Activated naive CD4-positive, alpha-beta T cell treated with anti-CD3 and anti-CD28 coated beads, Interleukin-2, amount 10 ng/mL, durations not matched to agents 7 days and 5 days (primary cell): ENCODE measurements around the gene TRIM46.
A peak's percentile ranks its signal among the peaks of the same experiment; 100 is the strongest.
"Not testable (repeated sequence)": the region's sequence is repeated elsewhere in the genome, so short reads cannot be mapped to it uniquely, and the experiment has no call there.

Experiments
- CTCF ChIA-PET: fragments of 350-600 bp; sonication (Branson Sonifier 250); formaldehyde crosslinking; loops from one replicate; lab custom pipeline; 2021; ENCODE audit warnings: antibody characterized with exemption; lab: Charles Lee
- DNase-seq: peaks from one replicate; pipeline ENCODE4 v3.0.0-alpha.2; 2020
- H3K27ac Mint-ChIP-seq: one replicate; pipeline ENCODE4 v1.8.0; 2021; ENCODE audit warnings: mild to moderate bottlenecking, moderate library complexity, mixed read lengths
- H3K27me3 Mint-ChIP-seq: one replicate; pipeline ENCODE4 v1.8.0; 2021; ENCODE audit warnings: mild to moderate bottlenecking, mixed read lengths
- H3K36me3 Mint-ChIP-seq: one replicate; pipeline ENCODE4 v1.8.0; 2021; ENCODE audit warnings: mixed read lengths
- H3K4me1 Mint-ChIP-seq: one replicate; pipeline ENCODE4 v1.8.0; 2021; ENCODE audit warnings: mixed read lengths
- H3K4me3 Mint-ChIP-seq: one replicate; pipeline ENCODE4 v1.8.0; 2021; ENCODE audit warnings: mild to moderate bottlenecking, moderate library complexity, mixed read lengths
- H3K9me3 Mint-ChIP-seq: one replicate; pipeline ENCODE4 v1.8.0; 2021; ENCODE audit warnings: mixed read lengths

Gene TRIM46

GRCh38 chr1:155202731-155203515 is 29.3 kb downstream of the TRIM46 start:
- no peak for DNase-seq
- H3K36me3 Mint-ChIP-seq, result peaks cover 5% of the 10 kb centered on the region
- CTCF ChIA-PET, result interaction anchor here (1.7 to 5.4 kb wide), 3 partner anchors 23 to 44 kb away, joined by 4 to 69 read pairs (median 4); no protein-coding TSS in a partner anchor
- peak overlapping the region; percentile 39 for H3K27ac Mint-ChIP-seq
- no peaks in the 10 kb centered on the region for H3K27me3 Mint-ChIP-seq
- no peaks in the 10 kb centered on the region for H3K9me3 Mint-ChIP-seq
- H3K4me1 Mint-ChIP-seq, result peaks cover 12% of the 10 kb centered on the region
- H3K4me3 Mint-ChIP-seq, result no peak overlapping the region

DNA sequence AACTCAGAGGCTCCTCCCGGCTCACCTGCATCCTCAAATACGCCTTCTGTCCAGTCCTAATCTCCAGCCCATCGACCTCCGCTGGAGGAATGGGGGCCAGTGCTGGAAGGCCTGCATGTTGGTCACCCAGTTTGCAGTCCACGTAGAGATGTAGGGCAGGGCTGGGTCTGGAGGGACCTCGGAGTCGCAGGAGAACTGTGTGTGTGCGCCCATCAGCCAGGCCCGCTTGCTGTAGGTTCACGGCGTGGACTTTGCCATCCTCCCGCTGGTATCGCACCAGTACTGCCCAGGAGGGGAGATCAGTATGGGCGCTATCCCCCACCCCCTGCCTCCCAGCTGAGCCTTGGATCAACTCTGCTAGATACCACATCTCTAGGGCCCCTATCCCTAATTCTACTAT is 31.4 kb downstream of the TRIM46 start:
- Mint-ChIP-seq H3K9me3 (no peaks in the 10 kb centered on the region), H3K27me3 (no peaks in the 10 kb centered on the region), H3K4me3 (no peak overlapping the region), H3K27ac (no peak overlapping the region), H3K36me3 (no peaks in the 10 kb centered on the region), H3K4me1 (peaks cover 22% of the 10 kb centered on the region)
- DNase-seq, result no peak
- CTCF ChIA-PET, result interaction anchor here (1.1 to 5.4 kb wide), 4 partner anchors 15 to 118 kb away, joined by 4 to 69 read pairs (median 17); no protein-coding TSS in a partner anchor

- Mint-ChIP-seq H3K27ac (no peak overlapping the region), H3K4me1 (peaks cover 29% of the 10 kb centered on the region), H3K9me3 (no peaks in the 10 kb centered on the region), H3K27me3 (no peaks in the 10 kb centered on the region), H3K4me3 (no peak overlapping the region), H3K36me3 (no peaks in the 10 kb centered on the region)
- CTCF ChIA-PET, result interaction anchor here (1.1 to 5.4 kb wide), 6 partner anchors 13 to 117 kb away, joined by 4 to 69 read pairs (median 22); no protein-coding TSS in a partner anchor
- DNase-seq, result no peak
Measured at GRCh38 chr1:155205969-155206593, 32.4 kb downstream of the TRIM46 start.

- CTCF ChIA-PET, result interaction anchor here (0.7 to 5.4 kb wide), 14 partner anchors 11 to 213 kb away, joined by 3 to 69 read pairs (median 6); partner anchors contain the start of genes KRTCAP2, LENEP and SCAMP3
- DNase-seq, result peak; percentile 95
- Mint-ChIP-seq H3K27ac (peak overlapping the region; percentile 74), H3K4me1 (peaks cover 29% of the 10 kb centered on the region), H3K27me3 (no peaks in the 10 kb centered on the region), H3K36me3 (peaks cover 3% of the 10 kb centered on the region), H3K9me3 (no peaks in the 10 kb centered on the region), H3K4me3 (peak overlapping the region; percentile 55)
Measured at GRCh38 chr1:155206891-155207805, 33.5 kb downstream of the TRIM46 start.

DNA sequence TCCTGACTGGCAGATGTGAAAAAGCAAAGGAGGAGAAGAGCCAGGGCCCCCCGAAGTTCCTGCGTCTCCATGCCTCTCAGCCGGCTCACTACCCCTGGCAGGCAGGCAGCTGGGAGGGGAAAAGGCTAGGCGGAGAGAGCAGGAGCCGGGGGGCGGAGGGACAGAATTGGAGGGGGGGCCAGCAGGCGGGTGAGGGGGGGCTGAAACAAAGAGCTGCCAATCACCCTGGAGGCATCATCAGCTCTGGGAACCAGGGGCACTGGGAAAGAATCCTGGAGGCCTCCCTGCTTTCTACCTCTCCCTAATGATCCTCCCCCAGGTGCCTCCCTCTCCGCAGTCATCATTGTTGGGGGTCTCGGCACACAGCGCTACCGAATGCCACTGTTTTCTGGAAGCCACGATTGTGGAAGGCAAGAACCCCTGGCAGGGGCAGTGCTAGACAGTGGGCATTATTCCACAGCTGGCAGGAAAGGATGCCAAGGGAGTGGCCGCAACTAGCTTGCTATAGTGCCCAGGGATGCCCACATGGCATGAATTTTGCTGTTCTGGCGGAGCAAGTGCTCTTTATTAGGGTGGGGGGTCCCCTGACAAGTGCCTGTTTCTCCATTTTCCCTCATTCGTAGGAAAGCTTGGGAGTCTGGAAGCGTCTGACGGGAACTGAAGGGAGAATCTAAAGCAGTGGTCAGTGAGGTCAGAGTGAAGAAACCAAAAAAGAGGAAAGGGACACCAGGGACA is 34.3 kb downstream of the TRIM46 start, which contains the start of gene THBS3:
Gene THBS3 (minus strand): TSS at position 92 of the 735 bp plus-strand sequence. CDS start 21 bp downstream, at position 71.
- Mint-ChIP-seq H3K4me1 (peaks cover 29% of the 10 kb centered on the region), H3K27ac (peak within 1 kb of the TSS; percentile 89), H3K36me3 (peaks cover 3% of the 10 kb centered on the region), H3K9me3 (no peaks in the 10 kb centered on the region), H3K27me3 (no peaks in the 10 kb centered on the region), H3K4me3 (peak within 1 kb of the TSS; percentile 79)
- CTCF ChIA-PET, result interaction anchor here (1.3 to 5.4 kb wide), 7 partner anchors 15 to 54 kb away, joined by 5 to 69 read pairs (median 19); partner anchors contain the start of genes KRTCAP2 and SCAMP3
- no peak for DNase-seq

GRCh38 chr1:155208541-155209311 is 35.1 kb downstream of the TRIM46 start, which contains the start of gene MTX1:
Gene MTX1 (plus strand): TSS chr1:155208695. CDS start chr1:155208805, 110 bp downstream.
- peak; percentile 92 for DNase-seq

DNA sequence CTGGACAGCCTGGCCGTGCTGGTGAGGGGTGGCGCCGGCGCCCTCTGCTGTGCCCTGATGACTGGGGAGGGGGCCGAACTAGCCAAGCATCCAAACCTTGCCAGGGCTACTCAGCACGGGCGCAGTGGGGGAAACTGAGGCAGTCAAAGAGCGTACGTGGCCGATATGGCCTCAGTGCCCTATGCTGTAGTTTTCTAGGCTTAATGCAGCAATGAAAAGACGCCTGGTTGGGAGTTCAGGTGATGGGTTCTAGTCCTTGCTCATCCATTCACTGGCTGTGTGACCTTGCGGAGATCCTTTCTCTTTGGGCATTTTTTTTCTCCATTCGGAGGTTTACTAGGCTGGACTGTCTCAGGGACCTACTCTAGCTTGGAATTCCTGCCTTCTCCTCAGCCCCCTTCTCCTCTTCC is 35.7 kb downstream of the TRIM46 start:
- peaks cover 3% of the 10 kb centered on the region for H3K36me3 Mint-ChIP-seq
- CTCF ChIA-PET, result no interaction called here

More at GRCh38 chr1:155208541-155209311, 35.1 kb downstream of the TRIM46 start, which contains the start of gene MTX1:
- H3K9me3 Mint-ChIP-seq, result no peaks in the 10 kb centered on the region
- peak within 1 kb of the TSS; percentile 79 for H3K4me3 Mint-ChIP-seq
- H3K27ac Mint-ChIP-seq, result peak within 1 kb of the TSS; percentile 89
- H3K36me3 Mint-ChIP-seq, result peaks cover 3% of the 10 kb centered on the region
- H3K27me3 Mint-ChIP-seq, result no peaks in the 10 kb centered on the region
- CTCF ChIA-PET, result interaction anchor here (1.9 to 5.4 kb wide), 5 partner anchors 15 to 36 kb away, joined by 8 to 69 read pairs (median 26); partner anchors contain the start of gene KRTCAP2
- H3K4me1 Mint-ChIP-seq, result peaks cover 29% of the 10 kb centered on the region

GRCh38 chr1:155210314-155211104 is 36.9 kb downstream of the TRIM46 start:
- peaks cover 37% of the 10 kb centered on the region for H3K4me1 Mint-ChIP-seq
- CTCF ChIA-PET, result no interaction called here
- peak overlapping the region; percentile 5 for H3K4me3 Mint-ChIP-seq
- H3K36me3 Mint-ChIP-seq, result peaks cover 11% of the 10 kb centered on the region
- DNase-seq, result no peak
- no peak overlapping the region for H3K27ac Mint-ChIP-seq
- no peaks in the 10 kb centered on the region for H3K27me3 Mint-ChIP-seq
- no peaks in the 10 kb centered on the region for H3K9me3 Mint-ChIP-seq

More for the DNA sequence above, 35.7 kb downstream of the TRIM46 start:
- Mint-ChIP-seq H3K9me3 (no peaks in the 10 kb centered on the region), H3K4me3 (peak overlapping the region; percentile 79), H3K4me1 (peaks cover 29% of the 10 kb centered on the region), H3K27me3 (no peaks in the 10 kb centered on the region), H3K27ac (peak overlapping the region; percentile 89)
- DNase-seq, result no peak

DNA sequence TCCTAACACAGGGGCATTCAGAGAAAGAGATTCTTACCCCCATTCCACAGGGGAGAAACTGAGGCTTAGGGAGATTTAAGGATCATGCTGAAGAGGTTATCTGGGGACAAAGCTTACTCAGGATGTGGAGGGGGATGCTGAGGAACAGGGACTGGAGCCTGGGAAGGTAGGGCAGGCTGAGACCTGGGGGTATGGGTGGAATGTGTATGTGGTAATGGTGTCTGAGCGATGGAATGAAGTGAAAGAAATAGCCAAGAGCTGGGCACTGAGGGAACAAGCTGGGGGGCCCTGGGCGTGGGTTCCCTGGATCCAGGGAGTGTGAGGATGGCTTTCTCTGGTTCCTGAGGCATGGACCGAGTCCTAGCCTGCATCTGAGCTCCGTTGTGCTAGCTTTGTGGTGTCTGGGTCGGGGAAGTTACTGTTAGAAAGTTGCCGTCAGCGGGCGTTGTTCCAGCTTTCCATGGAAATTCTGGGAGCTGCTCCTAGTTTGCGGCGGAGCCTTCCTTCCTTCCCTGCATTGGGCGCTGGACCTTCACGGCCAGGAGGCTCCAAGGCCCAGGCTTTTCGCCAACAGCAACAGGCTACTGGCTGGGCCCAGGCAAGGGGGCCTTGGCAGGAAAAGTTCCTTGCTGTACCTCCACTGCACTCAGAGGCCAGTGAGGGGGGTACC is 37.9 kb downstream of the TRIM46 start:
- not testable (repeated sequence) for H3K27me3 Mint-ChIP-seq

GRCh38 chr1:155212051-155212440 is 38.4 kb downstream of the TRIM46 start:
- H3K4me3 Mint-ChIP-seq, CTCF ChIA-PET, H3K27me3 Mint-ChIP-seq, H3K9me3 Mint-ChIP-seq, H3K27ac Mint-ChIP-seq, DNase-seq: not testable (repeated sequence)
- Mint-ChIP-seq H3K36me3 (peaks cover 16% of the 10 kb centered on the region), H3K4me1 (peaks cover 34% of the 10 kb centered on the region)

More for the DNA sequence above, 37.9 kb downstream of the TRIM46 start:
- H3K27ac Mint-ChIP-seq, DNase-seq, CTCF ChIA-PET, H3K9me3 Mint-ChIP-seq, H3K4me3 Mint-ChIP-seq: not testable (repeated sequence)
- Mint-ChIP-seq H3K36me3 (peaks cover 15% of the 10 kb centered on the region), H3K4me1 (peaks cover 39% of the 10 kb centered on the region)

DNA sequence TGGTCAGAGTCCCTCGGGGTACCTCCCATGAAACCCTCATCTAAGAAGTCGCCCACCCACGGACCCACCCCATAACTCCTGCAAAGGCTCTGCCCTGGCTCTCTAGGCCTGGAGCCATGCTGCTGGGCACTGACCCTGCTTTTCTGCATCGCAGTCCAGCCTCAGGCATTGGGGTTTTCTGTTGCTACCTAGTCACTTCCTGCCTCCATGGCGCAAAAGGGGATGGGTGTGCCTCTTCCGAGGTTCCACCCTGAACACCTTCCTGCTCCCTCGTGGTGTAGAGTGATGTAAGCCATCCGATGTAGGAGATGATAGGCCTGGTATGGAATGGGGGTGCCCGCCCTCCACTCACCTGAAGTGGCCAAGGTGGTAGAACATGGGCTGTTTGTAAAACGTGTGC is 41.1 kb downstream of the TRIM46 start:
- H3K4me3 Mint-ChIP-seq, H3K27me3 Mint-ChIP-seq, H3K9me3 Mint-ChIP-seq, CTCF ChIA-PET, DNase-seq: not testable (repeated sequence)
- H3K36me3 Mint-ChIP-seq, result peaks cover 22% of the 10 kb centered on the region
- peaks cover 34% of the 10 kb centered on the region for H3K4me1 Mint-ChIP-seq
- peak overlapping the region; percentile 81 for H3K27ac Mint-ChIP-seq
